ENCODE measurements around the gene C12orf56. TPM values are rescaled to one million over a fixed set of nuclear protein-coding genes. Genes with fewer than 3 reads are reported as not detected.

The C12orf56 gene
- polyA plus RNA-seq, 1 donor from 2014 or later: not detected

- H3K4me2 ChIP-seq (ENCODE audit: low read length): no peak overlapping the region
- H4K20me1 ChIP-seq (ENCODE audit: insufficient read depth): no peaks in the 10 kb centered on the region
- no peaks in the 10 kb centered on the region for H3K36me3 ChIP-seq (ENCODE audit: insufficient read depth, low read length)
- H3K9me3 ChIP-seq (ENCODE audit: low read length): no peaks in the 10 kb centered on the region
- H3K27ac ChIP-seq (ENCODE audit: low read length): no peak overlapping the region
- no peak overlapping the region for H3K4me3 ChIP-seq (ENCODE audit: low read length)
- no peaks in the 10 kb centered on the region for H3K79me2 ChIP-seq (replicated peaks; ENCODE audit: insufficient read depth, low read length)
- no peaks in the 10 kb centered on the region for H3F3A ChIP-seq (ENCODE audit: insufficient read depth, low read length, poor library complexity, severe bottlenecking)
- no peak overlapping the region for H2AFZ ChIP-seq (ENCODE audit: low read depth, low read length)
- no peaks in the 10 kb centered on the region for H3K9me2 ChIP-seq (ENCODE audit: insufficient read depth, low read length)
- H3K9ac ChIP-seq (ENCODE audit: low read length): no peak overlapping the region
- no peaks in the 10 kb centered on the region for H3K27me3 ChIP-seq (ENCODE audit: insufficient read depth, low read depth, low read length)
- no peak for TF ChIP-seq POLR2AphosphoS5 (IDR thresholded peaks at IDR 0.05)
- TF ChIP-seq MXI1 (conservative IDR thresholded peaks at IDR 0.05; ENCODE audit: poor library complexity, severe bottlenecking): no peak
- no peak for TF ChIP-seq RAD21 (conservative IDR thresholded peaks at IDR 0.05)
- TF ChIP-seq EP300 (conservative IDR thresholded peaks at IDR 0.05; ENCODE audit: poor library complexity, severe bottlenecking): no peak
- no peak for TF ChIP-seq TAF1 (IDR thresholded peaks at IDR 0.05; ENCODE audit: low read depth)
- TF ChIP-seq, protein P1, sequence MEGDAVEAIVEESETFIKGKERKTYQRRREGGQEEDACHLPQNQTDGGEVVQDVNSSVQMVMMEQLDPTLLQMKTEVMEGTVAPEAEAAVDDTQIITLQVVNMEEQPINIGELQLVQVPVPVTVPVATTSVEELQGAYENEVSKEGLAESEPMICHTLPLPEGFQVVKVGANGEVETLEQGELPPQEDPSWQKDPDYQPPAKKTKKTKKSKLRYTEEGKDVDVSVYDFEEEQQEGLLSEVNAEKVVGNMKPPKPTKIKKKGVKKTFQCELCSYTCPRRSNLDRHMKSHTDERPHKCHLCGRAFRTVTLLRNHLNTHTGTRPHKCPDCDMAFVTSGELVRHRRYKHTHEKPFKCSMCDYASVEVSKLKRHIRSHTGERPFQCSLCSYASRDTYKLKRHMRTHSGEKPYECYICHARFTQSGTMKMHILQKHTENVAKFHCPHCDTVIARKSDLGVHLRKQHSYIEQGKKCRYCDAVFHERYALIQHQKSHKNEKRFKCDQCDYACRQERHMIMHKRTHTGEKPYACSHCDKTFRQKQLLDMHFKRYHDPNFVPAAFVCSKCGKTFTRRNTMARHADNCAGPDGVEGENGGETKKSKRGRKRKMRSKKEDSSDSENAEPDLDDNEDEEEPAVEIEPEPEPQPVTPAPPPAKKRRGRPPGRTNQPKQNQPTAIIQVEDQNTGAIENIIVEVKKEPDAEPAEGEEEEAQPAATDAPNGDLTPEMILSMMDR (IDR thresholded peaks at IDR 0.05; ENCODE audit: poor library complexity, severe bottlenecking): no peak
- no peak for TF ChIP-seq EZH2 (IDR thresholded peaks at IDR 0.05; ENCODE audit: borderline replicate concordance, insufficient read depth, low read length, poor library complexity, severe bottlenecking)
- TF ChIP-seq SMC3 (conservative IDR thresholded peaks at IDR 0.05; ENCODE audit: poor library complexity): no peak
- TF ChIP-seq, protein P2, sequence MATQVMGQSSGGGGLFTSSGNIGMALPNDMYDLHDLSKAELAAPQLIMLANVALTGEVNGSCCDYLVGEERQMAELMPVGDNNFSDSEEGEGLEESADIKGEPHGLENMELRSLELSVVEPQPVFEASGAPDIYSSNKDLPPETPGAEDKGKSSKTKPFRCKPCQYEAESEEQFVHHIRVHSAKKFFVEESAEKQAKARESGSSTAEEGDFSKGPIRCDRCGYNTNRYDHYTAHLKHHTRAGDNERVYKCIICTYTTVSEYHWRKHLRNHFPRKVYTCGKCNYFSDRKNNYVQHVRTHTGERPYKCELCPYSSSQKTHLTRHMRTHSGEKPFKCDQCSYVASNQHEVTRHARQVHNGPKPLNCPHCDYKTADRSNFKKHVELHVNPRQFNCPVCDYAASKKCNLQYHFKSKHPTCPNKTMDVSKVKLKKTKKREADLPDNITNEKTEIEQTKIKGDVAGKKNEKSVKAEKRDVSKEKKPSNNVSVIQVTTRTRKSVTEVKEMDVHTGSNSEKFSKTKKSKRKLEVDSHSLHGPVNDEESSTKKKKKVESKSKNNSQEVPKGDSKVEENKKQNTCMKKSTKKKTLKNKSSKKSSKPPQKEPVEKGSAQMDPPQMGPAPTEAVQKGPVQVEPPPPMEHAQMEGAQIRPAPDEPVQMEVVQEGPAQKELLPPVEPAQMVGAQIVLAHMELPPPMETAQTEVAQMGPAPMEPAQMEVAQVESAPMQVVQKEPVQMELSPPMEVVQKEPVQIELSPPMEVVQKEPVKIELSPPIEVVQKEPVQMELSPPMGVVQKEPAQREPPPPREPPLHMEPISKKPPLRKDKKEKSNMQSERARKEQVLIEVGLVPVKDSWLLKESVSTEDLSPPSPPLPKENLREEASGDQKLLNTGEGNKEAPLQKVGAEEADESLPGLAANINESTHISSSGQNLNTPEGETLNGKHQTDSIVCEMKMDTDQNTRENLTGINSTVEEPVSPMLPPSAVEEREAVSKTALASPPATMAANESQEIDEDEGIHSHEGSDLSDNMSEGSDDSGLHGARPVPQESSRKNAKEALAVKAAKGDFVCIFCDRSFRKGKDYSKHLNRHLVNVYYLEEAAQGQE (IDR thresholded peaks at IDR 0.05; ENCODE audit: borderline replicate concordance): no peak
Measured at GRCh38 chr12:64286521-64286920, 104.0 kb downstream of the C12orf56 start.

- no peak for TF ChIP-seq SMC3 (conservative IDR thresholded peaks at IDR 0.05; ENCODE audit: poor library complexity)
- H3K4me2 ChIP-seq (ENCODE audit: low read length): no peak overlapping the region
- H3K9me3 ChIP-seq (ENCODE audit: low read length): no peaks in the 10 kb centered on the region
- no peaks in the 10 kb centered on the region for H3K27me3 ChIP-seq (ENCODE audit: insufficient read depth, low read depth, low read length)
- H3K36me3 ChIP-seq (ENCODE audit: insufficient read depth, low read length): no peaks in the 10 kb centered on the region
- H3F3A ChIP-seq (ENCODE audit: insufficient read depth, low read length, poor library complexity, severe bottlenecking): no peaks in the 10 kb centered on the region
- H2AFZ ChIP-seq (ENCODE audit: low read depth, low read length): no peak overlapping the region
- H3K79me2 ChIP-seq (replicated peaks; ENCODE audit: insufficient read depth, low read length): no peaks in the 10 kb centered on the region
- H3K9me2 ChIP-seq (ENCODE audit: insufficient read depth, low read length): no peaks in the 10 kb centered on the region
- no peak overlapping the region for H3K4me3 ChIP-seq (ENCODE audit: low read length)
- no peak overlapping the region for H3K27ac ChIP-seq (ENCODE audit: low read length)
- no peaks in the 10 kb centered on the region for H4K20me1 ChIP-seq (ENCODE audit: insufficient read depth)
- no peak overlapping the region for H3K9ac ChIP-seq (ENCODE audit: low read length)
Measured at GRCh38 chr12:64284256-64284655, 106.3 kb downstream of the C12orf56 start.

DNA sequence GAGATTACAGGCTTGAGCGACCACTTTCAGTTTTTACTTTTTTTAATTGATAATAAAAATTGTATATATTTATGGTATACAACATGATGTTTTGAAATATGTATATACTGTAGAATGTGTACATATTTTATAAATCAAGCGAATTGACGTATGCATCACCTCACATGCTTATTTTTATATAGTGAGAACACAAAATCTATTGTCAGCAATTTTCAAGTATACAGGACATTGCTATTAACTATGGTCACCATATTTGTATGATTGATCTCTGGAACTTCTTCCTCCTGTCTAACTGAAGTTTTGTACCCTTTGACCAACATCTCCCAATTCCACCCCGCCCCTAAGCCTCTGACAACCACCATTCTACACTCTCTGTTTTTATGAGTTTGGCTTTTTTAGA lies 112.1 kb downstream of the C12orf56 start:
- no peaks in the 10 kb centered on the region for H3K9me2 ChIP-seq (ENCODE audit: insufficient read depth, low read length)
- no peak overlapping the region for H3K4me3 ChIP-seq (ENCODE audit: low read length)
- no peaks in the 10 kb centered on the region for H3F3A ChIP-seq (ENCODE audit: insufficient read depth, low read length, poor library complexity, severe bottlenecking)
- H2AFZ ChIP-seq (ENCODE audit: low read depth, low read length): no peak overlapping the region
- H3K9me3 ChIP-seq (ENCODE audit: low read length): no peaks in the 10 kb centered on the region
- H3K9ac ChIP-seq (ENCODE audit: low read length): no peak overlapping the region
- no peaks in the 10 kb centered on the region for H3K36me3 ChIP-seq (ENCODE audit: insufficient read depth, low read length)
- no peaks in the 10 kb centered on the region for H3K27me3 ChIP-seq (ENCODE audit: insufficient read depth, low read depth, low read length)
- H3K4me2 ChIP-seq (ENCODE audit: low read length): no peak overlapping the region
- H3K27ac ChIP-seq (ENCODE audit: low read length): no peak overlapping the region
- H4K20me1 ChIP-seq (ENCODE audit: insufficient read depth): no peaks in the 10 kb centered on the region
- no peaks in the 10 kb centered on the region for H3K79me2 ChIP-seq (replicated peaks; ENCODE audit: insufficient read depth, low read length)
- TF ChIP-seq SMC3 (conservative IDR thresholded peaks at IDR 0.05; ENCODE audit: poor library complexity) (no peak), RAD21 (conservative IDR thresholded peaks at IDR 0.05) (no peak), EZH2 (IDR thresholded peaks at IDR 0.05; ENCODE audit: borderline replicate concordance, insufficient read depth, low read length, poor library complexity, severe bottlenecking) (no peak), MXI1 (conservative IDR thresholded peaks at IDR 0.05; ENCODE audit: poor library complexity, severe bottlenecking) (no peak), POLR2AphosphoS5 (IDR thresholded peaks at IDR 0.05) (no peak), EP300 (conservative IDR thresholded peaks at IDR 0.05; ENCODE audit: poor library complexity, severe bottlenecking) (no peak), TAF1 (IDR thresholded peaks at IDR 0.05; ENCODE audit: low read depth) (no peak)
- TF ChIP-seq, protein P2 (IDR thresholded peaks at IDR 0.05; ENCODE audit: borderline replicate concordance): no peak
- TF ChIP-seq, protein P1 (IDR thresholded peaks at IDR 0.05; ENCODE audit: poor library complexity, severe bottlenecking): no peak

All from neural cell (in vitro differentiated cells).